Measurements from ENCODE around the gene AGBL2. TPM values are rescaled to one million over a fixed set of nuclear protein-coding genes. Genes with fewer than 3 reads are reported as not detected.

The AGBL2 gene
- total RNA-seq, 1 donor from 2014 or later: 0.35 TPM

Other genes starting within 250 kb of the AGBL2 start
- 97.4 TPM for gene CELF1, start 162.2 kb downstream of the AGBL2 start, total RNA-seq
- gene PTPMT1, start 149.8 kb downstream of the AGBL2 start, total RNA-seq: 20.9 TPM
- 12.9 TPM for gene KBTBD4, start 136.4 kb downstream of the AGBL2 start, total RNA-seq
- 350 TPM for gene NDUFS3, start 136.3 kb downstream of the AGBL2 start, total RNA-seq
- not detected for gene FAM180B, start 128.7 kb downstream of the AGBL2 start, total RNA-seq
- gene C1QTNF4, start 121.0 kb downstream of the AGBL2 start, total RNA-seq: 0.48 TPM
- gene MTCH2, start 72.8 kb downstream of the AGBL2 start, total RNA-seq: 111 TPM
- gene FNBP4, start 52.0 kb upstream of the AGBL2 start, total RNA-seq: 41.0 TPM
- gene NUP160, start 133.0 kb upstream of the AGBL2 start, total RNA-seq: 14.5 TPM